NCI-H446 treated with DMSO at 0.1 percent for 48 hours (cell line): ENCODE results near the gene ADAMTS17.
"Not testable (repeated sequence)": the region's sequence is repeated elsewhere in the genome, so short reads cannot be mapped to it uniquely, and the experiment has no call there.

Source experiments
- DNase-seq: peaks from one replicate; lab custom pipeline; 2025; lab: John Stamatoyannopoulos, UW

Gene ADAMTS17

DNA sequence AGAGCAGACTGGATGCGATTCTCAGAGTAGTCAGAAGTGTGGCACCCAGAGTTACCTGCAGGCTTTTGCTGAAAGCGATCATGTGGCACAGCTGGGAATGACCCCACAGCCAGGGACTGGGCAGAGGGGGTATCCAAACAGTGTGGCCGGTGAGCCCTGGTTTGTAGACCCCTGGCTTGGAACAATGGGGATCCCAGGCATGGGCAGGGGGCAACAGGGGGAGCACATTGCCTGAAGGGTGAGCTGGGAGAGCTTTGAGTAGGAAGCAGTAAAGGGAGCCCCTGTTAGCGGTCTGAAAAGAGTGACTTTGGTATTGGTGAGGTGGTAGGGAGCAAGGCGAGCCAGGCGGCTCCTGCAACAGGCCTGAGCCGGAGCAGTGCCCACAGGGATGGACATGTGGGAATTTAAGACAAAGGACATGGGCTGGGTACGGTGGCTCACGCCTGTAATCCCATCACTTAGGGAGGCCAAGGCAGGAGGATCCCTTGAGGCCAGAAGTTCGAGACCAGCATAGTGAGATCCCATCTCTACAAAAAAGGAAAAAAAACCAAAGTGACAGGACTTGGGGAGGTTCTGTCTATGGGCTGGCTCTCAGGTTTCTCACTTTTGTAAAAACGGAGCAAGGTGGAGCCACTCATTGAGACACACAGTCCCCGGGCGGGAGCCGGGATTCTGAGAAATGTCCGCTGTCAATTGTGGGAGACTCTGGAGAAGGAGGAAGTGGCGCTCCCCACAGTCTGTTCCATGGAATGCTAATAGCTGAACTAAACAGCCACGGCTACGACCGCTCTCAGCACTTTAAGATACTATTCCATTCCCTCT, 384.7 kb downstream of the ADAMTS17 start:
- DNase-seq: no peak

GRCh38 chr15:99956022-99956775, 385.6 kb downstream of the ADAMTS17 start:
- no peak for DNase-seq

GRCh38 chr15:99955532-99955931, 386.2 kb downstream of the ADAMTS17 start:
- no peak for DNase-seq

DNA sequence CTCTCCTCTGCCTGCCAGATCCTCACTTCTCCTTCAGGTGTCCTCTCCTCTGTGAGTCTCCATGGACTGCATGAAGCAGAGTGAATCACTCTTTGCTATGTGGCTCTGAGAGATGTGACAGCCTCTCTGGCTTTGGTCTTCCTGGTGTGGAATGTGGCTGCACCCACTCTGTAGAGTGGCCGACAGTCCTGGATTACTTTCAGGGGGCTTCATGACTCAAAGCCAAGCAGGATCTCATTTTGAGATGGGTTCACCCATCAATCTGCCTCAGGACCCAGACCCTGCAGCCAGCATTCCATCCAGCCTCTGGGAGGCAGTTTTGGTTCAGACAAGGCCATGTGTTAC, 386.6 kb downstream of the ADAMTS17 start:
- no peak for DNase-seq

GRCh38 chr15:99954361-99955180, 387.2 kb downstream of the ADAMTS17 start:
- no peak for DNase-seq

DNA sequence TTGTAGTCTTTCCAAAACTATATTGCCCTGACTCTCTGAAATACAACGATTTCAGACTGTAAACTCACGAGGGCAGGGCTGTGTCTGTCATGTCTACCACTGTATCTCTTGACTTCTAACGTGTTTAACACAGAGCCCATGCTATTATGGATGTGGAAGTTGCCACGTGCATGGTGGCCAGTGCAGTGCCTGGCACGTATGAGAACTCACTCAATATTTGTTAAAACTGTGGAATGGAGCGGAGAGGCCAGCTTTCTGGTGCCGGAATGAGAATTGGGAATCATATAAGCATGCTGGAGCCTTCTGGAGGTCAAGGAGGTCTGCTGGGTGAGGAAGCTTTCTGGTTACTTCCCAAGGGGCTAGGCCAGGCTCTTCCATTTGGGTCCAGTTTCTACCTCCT, 387.9 kb downstream of the ADAMTS17 start:
- DNase-seq: no peak

GRCh38 chr15:99951511-99951910, 390.3 kb downstream of the ADAMTS17 start:
- DNase-seq: no peak

GRCh38 chr15:99944131-99944530, 397.6 kb downstream of the ADAMTS17 start:
- DNase-seq: no peak

GRCh38 chr15:99943466-99943865, 398.3 kb downstream of the ADAMTS17 start:
- no peak for DNase-seq

GRCh38 chr15:99932676-99933402, 408.9 kb downstream of the ADAMTS17 start:
- DNase-seq: no peak

GRCh38 chr15:99931703-99932603, 409.8 kb downstream of the ADAMTS17 start:
- DNase-seq: no peak

- DNase-seq: no peak
These were observed 411.1 kb downstream of the ADAMTS17 start for GRCh38 chr15:99930696-99931095.

DNA sequence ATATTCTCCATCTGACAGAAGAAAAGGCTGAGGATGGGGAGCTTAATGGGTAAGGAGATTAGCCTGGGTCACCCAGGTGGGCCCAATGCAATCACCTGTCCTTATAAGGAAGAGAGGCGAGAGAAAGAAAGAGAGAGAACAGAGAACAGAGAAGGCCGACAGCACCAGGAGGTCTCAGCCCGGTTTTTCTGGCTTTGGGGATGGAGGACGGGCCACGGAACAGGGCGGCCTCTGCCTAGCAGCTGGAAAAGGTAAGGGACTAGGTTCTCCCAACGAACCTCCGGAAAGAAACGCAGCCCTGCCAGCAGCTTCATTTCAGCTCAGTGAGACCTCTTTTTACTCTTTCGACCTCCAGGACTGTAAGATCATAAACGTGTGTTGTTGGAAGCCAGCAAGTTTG, 412.5 kb downstream of the ADAMTS17 start:
- no peak for DNase-seq

GRCh38 chr15:99928429-99928981, 413.3 kb downstream of the ADAMTS17 start:
- no peak for DNase-seq

DNA sequence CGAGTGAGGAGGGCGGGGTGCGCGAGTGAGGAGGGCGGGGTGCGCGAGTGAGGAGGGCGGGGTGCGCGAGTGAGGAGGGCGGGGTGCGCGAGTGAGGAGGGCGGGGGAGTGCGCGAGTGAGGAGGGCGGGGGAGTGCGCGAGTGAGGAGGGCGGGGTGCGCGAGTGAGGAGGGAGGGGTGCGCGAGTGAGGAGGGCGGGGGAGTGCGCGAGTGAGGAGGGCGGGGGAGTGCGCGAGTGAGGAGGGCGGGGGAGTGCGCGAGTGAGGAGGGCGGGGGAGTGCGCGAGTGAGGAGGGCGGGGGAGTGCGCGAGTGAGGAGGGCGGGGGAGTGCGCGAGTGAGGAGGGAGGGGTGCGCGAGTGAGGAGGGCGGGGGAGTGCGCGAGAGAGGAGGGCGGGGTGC, 415.2 kb downstream of the ADAMTS17 start:
- not testable (repeated sequence) for DNase-seq

GRCh38 chr15:99925661-99926461, 415.9 kb downstream of the ADAMTS17 start:
- no peak for DNase-seq

DNA sequence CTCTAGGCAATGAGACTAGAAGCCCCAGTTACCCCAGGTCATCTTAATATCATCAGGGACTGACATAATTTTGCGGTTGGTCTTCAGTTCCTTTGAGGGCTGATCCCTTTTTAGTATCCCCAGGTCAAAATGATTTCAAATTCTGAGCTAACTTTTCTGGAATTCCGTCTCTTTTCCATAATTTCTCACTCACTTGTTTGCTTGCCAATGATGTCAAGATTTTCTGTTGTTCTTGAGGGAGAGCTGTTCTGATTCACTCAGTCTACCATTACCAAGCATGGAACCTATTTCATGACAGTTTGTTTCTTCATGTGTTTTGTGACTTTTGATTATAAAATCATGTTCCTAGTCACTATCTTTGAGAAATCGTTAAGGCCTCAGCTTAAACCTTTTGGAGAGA, 418.1 kb downstream of the ADAMTS17 start:
- DNase-seq: no peak
